ENCODE data around the gene TEKTIP1. TPM values are rescaled to one million over a fixed set of nuclear protein-coding genes. Genes with fewer than 3 reads are reported as not detected.

The TEKTIP1 gene
- total and polyA plus RNA-seq, 9 of the 15 experiments (the other 6 are each of a cell fraction or from before 2014, with no cell fraction given): 0.66 TPM; not detected in 8

GRCh38 chr19:3533033-3533432 lies 5.9 kb upstream of the TEKTIP1 start:
- in situ Hi-C loops (cut with MboI): no loop called here
- no peaks in the 10 kb centered on the region for H3K79me2 ChIP-seq (ENCODE audit: control insufficient read depth, insufficient read depth, low read length)
- no peak overlapping the region for H3K4me3 ChIP-seq
- ATAC-seq (no peak), FAIRE-seq (no peak), DNase-seq (ENCODE audit: extremely low read depth in 1 of 4, low spot score in 3 of 4) (no peak)
- H3K9me1 ChIP-seq (ENCODE audit: control insufficient read depth, insufficient read depth, low read length): peaks cover 2% of the 10 kb centered on the region
- TF ChIP-seq PTBP1 (IDR thresholded peaks at IDR 0.05; ENCODE audit: low read depth, low read length): no peak
- 0 out of 2 replicates have a peak, but pooled peaks have one; percentile 14 for TF ChIP-seq POLR2G (IDR thresholded peaks at IDR 0.05; ENCODE audit: low read depth, low read length)
- H3K27me3 ChIP-seq (ENCODE audit: control insufficient read depth in 2 of 2, insufficient read depth in 2 of 2, low read length in 2 of 2): no peaks in the 10 kb centered on the region
- no TSS peak for BruUV-seq (replicated peaks)
- H3K9me3 ChIP-seq (replicated peaks; ENCODE audit: control insufficient read depth, insufficient read depth, low read depth, low read length): no peaks in the 10 kb centered on the region
- H3K4me2 ChIP-seq (ENCODE audit: insufficient read depth, low read length): no peak overlapping the region
- intact Hi-C loops (cut with micrococcal nuclease): no loop called here
- no peak overlapping the region for H3K27ac ChIP-seq (ENCODE audit: extremely low read depth, low read depth, low read length)
- no peak overlapping the region for H2AFZ ChIP-seq (ENCODE audit: low read depth, low read length)
- peaks cover 0 to 35% of the 10 kb centered on the region in 2 experiments; a peak in 2 of 5 replicates for H3K4me1 ChIP-seq (replicated peaks in 1 of 2; ENCODE audit: control insufficient read depth in 2 of 2, insufficient read depth in 2 of 2, low read length in 2 of 2)
- H4K20me1 ChIP-seq (replicated peaks; ENCODE audit: control insufficient read depth, insufficient read depth, low read length): peaks cover 5% of the 10 kb centered on the region; the same call in 1 of the 2 replicates
- WGBS (ENCODE audit: insufficient coverage, low coverage, missing lambda C conversion rate): 92% methylated on average over 17 of the region's 17 CpGs
- ChIA-PET CTCF (ENCODE audit: low intra/inter-chr PET ratio) (interaction anchor here (0.5 kb wide), 1 partner anchor 163 kb away, joined by 3 read pairs; no protein-coding TSS in a partner anchor), POLR2A (interaction anchor here (1.0 kb wide), 1 partner anchor 12 kb away, joined by 3 read pairs; no protein-coding TSS in a partner anchor)
- H3K36me3 ChIP-seq (ENCODE audit: control insufficient read depth, insufficient read depth, low read length): peaks cover 58% of the 10 kb centered on the region; the same call in 2 of the 3 replicates
- H3K9ac ChIP-seq (ENCODE audit: insufficient read depth in 1 of 2, low read depth in 2 of 2, low read length in 2 of 2): no peak overlapping the region

- WGBS (ENCODE audit: insufficient coverage, low coverage, missing lambda C conversion rate): 85% methylated on average over 12 of the region's 12 CpGs
- 0 out of 2 replicates have a peak, but pooled peaks cover 5% of the 10 kb centered on the region for H4K20me1 ChIP-seq (replicated peaks; ENCODE audit: control insufficient read depth, insufficient read depth, low read length)
- H3K36me3 ChIP-seq (ENCODE audit: control insufficient read depth, insufficient read depth, low read length): peaks cover 58% of the 10 kb centered on the region; the same call in 2 of the 3 replicates
- no TSS peak for BruUV-seq (replicated peaks)
- ChIA-PET CTCF (ENCODE audit: low intra/inter-chr PET ratio) (no interaction called here), POLR2A (no interaction called here)
- no peak overlapping the region for H3K4me2 ChIP-seq (ENCODE audit: insufficient read depth, low read length)
- H3K9me3 ChIP-seq (replicated peaks; ENCODE audit: control insufficient read depth, insufficient read depth, low read depth, low read length): no peaks in the 10 kb centered on the region
- no peaks in the 10 kb centered on the region for H3K27me3 ChIP-seq (ENCODE audit: control insufficient read depth in 2 of 2, insufficient read depth in 2 of 2, low read length in 2 of 2)
- in situ Hi-C loops (cut with MboI): no loop called here
- no peak for FAIRE-seq
- no peaks in the 10 kb centered on the region for H3K9me1 ChIP-seq (ENCODE audit: control insufficient read depth, insufficient read depth, low read length)
- no peak for ATAC-seq
- peaks cover 3 to 39% of the 10 kb centered on the region in 2 experiments; a peak in 3 of 5 replicates for H3K4me1 ChIP-seq (replicated peaks in 1 of 2; ENCODE audit: control insufficient read depth in 2 of 2, insufficient read depth in 2 of 2, low read length in 2 of 2)
- intact Hi-C loops (cut with micrococcal nuclease): no loop called here
- H2AFZ ChIP-seq (ENCODE audit: low read depth, low read length): no peak overlapping the region
- no peak overlapping the region for H3K4me3 ChIP-seq
- no peak for DNase-seq (ENCODE audit: extremely low read depth in 1 of 4, low spot score in 3 of 4)
- H3K27ac ChIP-seq (ENCODE audit: extremely low read depth, low read depth, low read length): no peak overlapping the region
- no peak overlapping the region for H3K9ac ChIP-seq (ENCODE audit: insufficient read depth in 1 of 2, low read depth in 2 of 2, low read length in 2 of 2)
- no peaks in the 10 kb centered on the region for H3K79me2 ChIP-seq (ENCODE audit: control insufficient read depth, insufficient read depth, low read length)
- TF ChIP-seq ZNF134 (CRISPR knock-in tag; conservative IDR thresholded peaks at IDR 0.05): no peak
- 0 out of 2 replicates have a peak, but pooled peaks have one; percentile 21 for TF ChIP-seq NFIC (IDR thresholded peaks at IDR 0.05)
- TF ChIP-seq BHLHE40 (IDR thresholded peaks at IDR 0.05; ENCODE audit: low read length): 0 out of 2 replicates have a peak, but pooled peaks have one; percentile 7
- no peak for TF ChIP-seq TEAD2 (tag; IDR thresholded peaks at IDR 0.05)
- TF ChIP-seq ZFX (CRISPR knock-in tag; IDR thresholded peaks at IDR 0.05): no peak
- TF ChIP-seq TOE1 (IDR thresholded peaks at IDR 0.05; ENCODE audit: borderline replicate concordance): no peak
- no peak for TF ChIP-seq TOE1 (CRISPR knock-in tag; IDR thresholded peaks at IDR 0.05; ENCODE audit: borderline replicate concordance, low read depth)
- no peak for TF ChIP-seq ZNF707 (CRISPR knock-in tag; conservative IDR thresholded peaks at IDR 0.05)
- 0 out of 2 replicates have a peak, but pooled peaks have one; percentile 27 for TF ChIP-seq MAX (CRISPR knock-in tag; IDR thresholded peaks at IDR 0.05)
- no peak for TF ChIP-seq BRF2 (IDR thresholded peaks at IDR 0.05; ENCODE audit: borderline replicate concordance, insufficient read depth, insufficient read length)
- no peak for TF ChIP-seq ZNF146 (CRISPR knock-in tag; IDR thresholded peaks at IDR 0.05; ENCODE audit: unreplicated experiment)
- no peak for TF ChIP-seq HMG20A (CRISPR knock-in tag; conservative IDR thresholded peaks at IDR 0.05)
- peak; percentile 80 for TF ChIP-seq ZNF121 (CRISPR knock-in tag; conservative IDR thresholded peaks at IDR 0.05)
Measured at GRCh38 chr19:3533563-3534216, 5.3 kb upstream of the TEKTIP1 start.

All from K562 (cell line).